Testis (tissue), 5 donors: ENCODE measurements around the gene CCL1. TPM values are rescaled to one million over a fixed set of nuclear protein-coding genes. Genes with fewer than 3 reads are reported as not detected.

Experiments
- DNase-seq: peaks from one replicate; pipeline ENCODE4 v3.0.0-alpha.2; 2019
- H3K27ac ChIP-seq, 2 donors: fragments of 200-600 bp; sonication (generic); one replicate each; pipeline ENCODE4 v1.5.1; 2019
- H3K27me3 ChIP-seq: fragments of 200-600 bp; sonication (generic); one replicate; pipeline ENCODE4 v1.5.1; 2019
- H3K36me3 ChIP-seq: fragments of 200-600 bp; sonication (generic); one replicate; pipeline ENCODE4 v1.5.1; 2017; ENCODE audit warnings: low read depth; ENCODE audit errors: missing control alignments
- H3K4me1 ChIP-seq: fragments of 200-600 bp; sonication (generic); one replicate; pipeline ENCODE4 v1.5.1; 2019
- H3K4me3 ChIP-seq, 2 donors: fragments of 200-600 bp; sonication (generic); one replicate each; pipeline ENCODE4 v1.5.1; 2017 to 2019
- H3K9me3 ChIP-seq: fragments of 200-600 bp; sonication (generic); one replicate; pipeline ENCODE4 v1.5.1; 2017
- CTCF ChIP-seq, 3 experiments: fragments of 450-650 bp in 2 of 3; fragments of 200-600 bp in 1 of 3; sonication (generic) in 1 of 3; IDR thresholded peaks; one replicate each; pipeline ENCODE4 v1.5.1; 2016 to 2019; ENCODE audit warnings: antibody characterized with exemption in 3 of 3, mild to moderate bottlenecking in 2 of 3, moderate library complexity in 1 of 3
- POLR2A ChIP-seq: fragments of 450-650 bp; IDR thresholded peaks from one replicate; pipeline ENCODE4 v1.6.1; 2017; ENCODE audit warnings: antibody characterized with exemption, mild to moderate bottlenecking, moderate library complexity
- WGBS, 2 donors: methylation state at CpG; one replicate each; pipeline ENCODE4 v1.1.5; 2018; 5-methylcytosine and 5-hydroxymethylcytosine counted together
- intact Hi-C: fragments of 100-400 bp; cut with DNase I; formaldehyde crosslinking; loops from one replicate; pipeline ENCODE4 v1.15.1; 2023; ENCODE audit warnings: low total_unique reads
- long read RNA-seq, 2 donors: transcript quantifications; one replicate each; lab custom pipeline, GENCODE V29; 2026
- polyA plus RNA-seq: library from polyadenylated mRNA; stranded (reverse); fragments of 350-450 nt; fragmentation: Illumina TruSeq; extraction: RNeasy Lipid Tissue Mini Kit (QIAGEN cat#74804); gene quantifications from one replicate; pipeline ENCODE4 v1.2.3, GENCODE V29; 2014; ENCODE audit warnings: low read depth, low replicate concordance; ENCODE audit not compliant: insufficient read depth
- total RNA-seq, 2 donors: library from RNA; depleted of rRNA; stranded (reverse); fragments of >200 nt; gene quantifications; one replicate each; pipeline ENCODE4 v1.2.3, GENCODE V29; 2016

CCL1 gene, protein sequence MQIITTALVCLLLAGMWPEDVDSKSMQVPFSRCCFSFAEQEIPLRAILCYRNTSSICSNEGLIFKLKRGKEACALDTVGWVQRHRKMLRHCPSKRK
- total RNA-seq, result 1 to 10 TPM in 1 of 2 donors, not detected in 1; 1.5 TPM
- polyA plus RNA-seq, result not detected
- long read RNA-seq, donor 1, result 0 reads
- long read RNA-seq, donor 2, result 0 reads

GRCh38 chr17:34363183-34363661, at the start of gene CCL1:
CCL1 (minus strand) TSS chr17:34363233; CDS start chr17:34363161, 72 bp downstream.
- H3K4me3 ChIP-seq, result no peak within 1 kb of the TSS
- TF ChIP-seq CTCF (IDR thresholded peaks at IDR 0.05), result no peak
- TF ChIP-seq POLR2A, result no peak
- H3K9me3 ChIP-seq, result no peaks in the 10 kb centered on the region
- H3K27ac ChIP-seq, result no peak within 1 kb of the TSS
- H3K4me1 ChIP-seq, result no peaks in the 10 kb centered on the region
- intact Hi-C loops, result loop anchor here (5.0 kb wide), 1 partner anchor 161 kb away; no protein-coding TSS in a partner anchor
- H3K36me3 ChIP-seq, result no peaks in the 10 kb centered on the region
- 65 to 86% methylated on average over 5 of the region's 5 CpGs for WGBS, 2 donors
- no peaks in the 10 kb centered on the region for H3K27me3 ChIP-seq
- no peak for DNase-seq

DNA sequence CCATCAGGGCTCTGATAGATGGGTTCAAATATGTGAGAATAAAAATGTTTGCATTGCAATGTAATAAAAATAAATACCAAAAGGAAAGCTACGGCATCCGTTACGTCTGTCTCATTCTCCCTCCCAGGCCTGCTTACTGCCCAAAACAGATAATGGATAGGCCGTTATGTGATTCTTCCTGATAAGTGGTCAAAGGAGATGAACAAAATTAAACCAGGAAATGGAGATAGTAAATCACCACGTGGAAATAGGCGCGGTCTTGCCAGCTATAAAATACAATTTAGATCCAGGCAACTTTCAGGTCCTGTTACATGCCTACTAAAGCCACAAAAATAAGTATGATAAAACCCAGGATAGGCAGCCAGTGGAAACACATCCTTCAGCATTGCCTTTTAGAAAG, 49.5 kb upstream of the CCL1 start:
- DNase-seq, result no peak
- Histone ChIP-seq H3K4me1 (no peaks in the 10 kb centered on the region), H3K9me3 (no peaks in the 10 kb centered on the region), H3K4me3 (no peak overlapping the region), H3K27me3 (no peaks in the 10 kb centered on the region), H3K27ac (no peak overlapping the region), H3K36me3 (no peaks in the 10 kb centered on the region)
- intact Hi-C loops, result no loop called here
- WGBS, 2 donors, result 69 to 74% methylated on average over 7 of the region's 7 CpGs
- TF ChIP-seq CTCF (IDR thresholded peaks at IDR 0.05) (no peak), POLR2A (no peak)

- intact Hi-C loops, result no loop called here
- Histone ChIP-seq H3K4me3 (no peak overlapping the region), H3K27ac (no peak overlapping the region), H3K27me3 (no peaks in the 10 kb centered on the region), H3K9me3 (no peaks in the 10 kb centered on the region), H3K36me3 (no peaks in the 10 kb centered on the region), H3K4me1 (no peaks in the 10 kb centered on the region)
- DNase-seq, result no peak
- TF ChIP-seq CTCF (IDR thresholded peaks at IDR 0.05) (no peak), POLR2A (no peak)
- 82 to 83% methylated on average over 5 of the region's 5 CpGs for WGBS, 2 donors
These were observed 48.8 kb upstream of the CCL1 start for GRCh38 chr17:34411646-34412421.

DNA sequence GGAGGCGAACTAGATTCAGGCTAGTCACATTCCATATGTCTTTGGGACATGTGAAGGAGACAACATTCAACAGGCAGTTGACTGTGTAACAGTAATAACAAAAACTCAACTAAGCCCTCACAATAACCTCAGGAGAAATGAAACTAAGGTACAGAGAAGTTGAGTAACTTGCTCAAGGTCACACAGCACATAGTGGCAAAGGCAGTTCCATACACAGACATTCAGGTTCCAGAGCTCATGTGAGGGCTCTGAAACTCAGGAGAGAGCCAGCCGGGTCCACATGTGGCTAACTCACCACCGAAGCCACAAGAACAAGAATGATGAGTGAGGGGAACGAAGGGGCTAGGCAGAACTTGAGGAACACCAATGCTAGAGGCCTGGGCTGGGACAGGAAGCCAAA, 46.3 kb upstream of the CCL1 start:
- no peak for TF ChIP-seq CTCF (IDR thresholded peaks at IDR 0.05)
- TF ChIP-seq POLR2A, result no peak
- intact Hi-C loops, result no loop called here
- no peak for DNase-seq
- H3K27ac ChIP-seq, result no peak overlapping the region
- 87 to 89% methylated on average over 4 of the region's 4 CpGs for WGBS, 2 donors
- no peak overlapping the region for H3K4me3 ChIP-seq
- no peaks in the 10 kb centered on the region for H3K36me3 ChIP-seq
- no peaks in the 10 kb centered on the region for H3K9me3 ChIP-seq
- no peaks in the 10 kb centered on the region for H3K27me3 ChIP-seq
- H3K4me1 ChIP-seq, result no peaks in the 10 kb centered on the region
